ENCODE data around the gene PPA1. TPM values are rescaled to one million over a fixed set of nuclear protein-coding genes. Genes with fewer than 3 reads are reported as not detected.

Gene PPA1
- total and polyA plus RNA-seq, 2 of the 4 experiments (the other 2 are of a cell fraction), result 78.6 to 102 TPM

DNA sequence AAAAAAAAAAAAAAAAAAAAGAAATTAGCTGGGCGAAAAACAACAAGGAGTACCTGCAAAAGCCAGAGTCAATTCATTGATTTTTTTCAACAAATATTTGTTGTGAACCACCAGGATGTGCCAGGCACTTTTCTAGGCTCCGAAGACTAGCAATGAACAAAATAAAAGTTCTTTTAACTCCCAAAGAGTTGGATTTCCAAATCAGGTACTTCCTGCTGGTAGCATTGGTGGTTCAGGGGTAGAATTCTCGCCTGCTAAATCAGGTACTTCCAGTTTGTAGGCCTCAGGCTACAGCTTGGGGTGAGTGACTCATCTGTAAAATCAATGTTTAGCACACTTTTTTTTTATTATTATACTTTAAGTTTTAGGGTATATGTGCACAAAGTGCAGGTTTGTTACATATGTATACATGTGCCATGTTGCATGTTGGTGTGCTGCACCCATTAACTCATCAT lies 10.9 kb downstream of the PPA1 start:
- 0 out of 2 replicates have a peak, but pooled peaks cover 3% of the 10 kb centered on the region for H3K9me1 ChIP-seq (ENCODE audit: insufficient read depth, low read length)
- CTCF ChIA-PET, result interaction anchor here (0.9 to 4.5 kb wide), 4 partner anchors 9 to 143 kb away, joined by 3 to 61 read pairs (median 6); no protein-coding TSS in a partner anchor
- BruUV-seq (replicated peaks), result no TSS peak
- peaks cover 13 to 43% of the 10 kb centered on the region in 2 experiments for H3K79me1 ChIP-seq (ENCODE audit: low read depth in 1 of 2, low read length in 2 of 2)
- in situ Hi-C loops (cut with MboI; ENCODE audit: low sequenced_read_pairs), result no loop called here
- no peak overlapping the region for H3K4me2 ChIP-seq (ENCODE audit: low read depth, low read length)
- H2AFZ ChIP-seq (replicated peaks; ENCODE audit: low read length, poor library complexity), result no peak overlapping the region
- H2AK9ac ChIP-seq (replicated peaks; ENCODE audit: low read depth, low read length, poor library complexity), result no peak overlapping the region
- no peak overlapping the region for H4K5ac ChIP-seq (ENCODE audit: low read depth, low read length)
- no peak for ATAC-seq (ENCODE audit: low read depth)
- no peaks in the 10 kb centered on the region for H3K27me3 ChIP-seq (ENCODE audit: control insufficient read depth, insufficient read depth, low read length)
- H2BK120ac ChIP-seq (ENCODE audit: low read depth, low read length), result no peak overlapping the region
- DNase-seq, result peak; percentile 35
- TF ChIP-seq FOS (IDR thresholded peaks at IDR 0.05; ENCODE audit: low read depth, low read length), result no peak
- no peak for TF ChIP-seq NFE2L2 (IDR thresholded peaks at IDR 0.05; ENCODE audit: low read depth, low read length)
- TF ChIP-seq, protein P1, sequence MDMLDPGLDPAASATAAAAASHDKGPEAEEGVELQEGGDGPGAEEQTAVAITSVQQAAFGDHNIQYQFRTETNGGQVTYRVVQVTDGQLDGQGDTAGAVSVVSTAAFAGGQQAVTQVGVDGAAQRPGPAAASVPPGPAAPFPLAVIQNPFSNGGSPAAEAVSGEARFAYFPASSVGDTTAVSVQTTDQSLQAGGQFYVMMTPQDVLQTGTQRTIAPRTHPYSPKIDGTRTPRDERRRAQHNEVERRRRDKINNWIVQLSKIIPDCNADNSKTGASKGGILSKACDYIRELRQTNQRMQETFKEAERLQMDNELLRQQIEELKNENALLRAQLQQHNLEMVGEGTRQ (IDR thresholded peaks at IDR 0.05; ENCODE audit: low read depth, low read length), result no peak
- TF ChIP-seq RCOR1 (IDR thresholded peaks at IDR 0.05; ENCODE audit: insufficient replicate concordance, low read length), result no peak
- no peak for TF ChIP-seq MAFK (IDR thresholded peaks at IDR 0.05; ENCODE audit: low read depth, low read length)
- no peak for TF ChIP-seq MAZ (IDR thresholded peaks at IDR 0.05; ENCODE audit: borderline replicate concordance, low read depth, low read length)
- no peak for TF ChIP-seq RFX5 (IDR thresholded peaks at IDR 0.05; ENCODE audit: low read depth, low read length)
- no peak for TF ChIP-seq CEBPB (IDR thresholded peaks at IDR 0.05; ENCODE audit: low read depth, low read length)
- no peak for TF ChIP-seq SMC3 (IDR thresholded peaks at IDR 0.05; ENCODE audit: low read depth, low read length)
- TF ChIP-seq, protein P2, sequence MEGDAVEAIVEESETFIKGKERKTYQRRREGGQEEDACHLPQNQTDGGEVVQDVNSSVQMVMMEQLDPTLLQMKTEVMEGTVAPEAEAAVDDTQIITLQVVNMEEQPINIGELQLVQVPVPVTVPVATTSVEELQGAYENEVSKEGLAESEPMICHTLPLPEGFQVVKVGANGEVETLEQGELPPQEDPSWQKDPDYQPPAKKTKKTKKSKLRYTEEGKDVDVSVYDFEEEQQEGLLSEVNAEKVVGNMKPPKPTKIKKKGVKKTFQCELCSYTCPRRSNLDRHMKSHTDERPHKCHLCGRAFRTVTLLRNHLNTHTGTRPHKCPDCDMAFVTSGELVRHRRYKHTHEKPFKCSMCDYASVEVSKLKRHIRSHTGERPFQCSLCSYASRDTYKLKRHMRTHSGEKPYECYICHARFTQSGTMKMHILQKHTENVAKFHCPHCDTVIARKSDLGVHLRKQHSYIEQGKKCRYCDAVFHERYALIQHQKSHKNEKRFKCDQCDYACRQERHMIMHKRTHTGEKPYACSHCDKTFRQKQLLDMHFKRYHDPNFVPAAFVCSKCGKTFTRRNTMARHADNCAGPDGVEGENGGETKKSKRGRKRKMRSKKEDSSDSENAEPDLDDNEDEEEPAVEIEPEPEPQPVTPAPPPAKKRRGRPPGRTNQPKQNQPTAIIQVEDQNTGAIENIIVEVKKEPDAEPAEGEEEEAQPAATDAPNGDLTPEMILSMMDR (conservative IDR thresholded peaks at IDR 0.05; ENCODE audit: low read depth, low read length), result no peak
- TF ChIP-seq MXI1 (IDR thresholded peaks at IDR 0.05; ENCODE audit: borderline replicate concordance, low read depth, low read length), result no peak
- no peak for TF ChIP-seq RAD21 (IDR thresholded peaks at IDR 0.05; ENCODE audit: low read length)
- TF ChIP-seq CHD1 (IDR thresholded peaks at IDR 0.05; ENCODE audit: low read depth, low read length), result no peak
- TF ChIP-seq, protein P3, sequence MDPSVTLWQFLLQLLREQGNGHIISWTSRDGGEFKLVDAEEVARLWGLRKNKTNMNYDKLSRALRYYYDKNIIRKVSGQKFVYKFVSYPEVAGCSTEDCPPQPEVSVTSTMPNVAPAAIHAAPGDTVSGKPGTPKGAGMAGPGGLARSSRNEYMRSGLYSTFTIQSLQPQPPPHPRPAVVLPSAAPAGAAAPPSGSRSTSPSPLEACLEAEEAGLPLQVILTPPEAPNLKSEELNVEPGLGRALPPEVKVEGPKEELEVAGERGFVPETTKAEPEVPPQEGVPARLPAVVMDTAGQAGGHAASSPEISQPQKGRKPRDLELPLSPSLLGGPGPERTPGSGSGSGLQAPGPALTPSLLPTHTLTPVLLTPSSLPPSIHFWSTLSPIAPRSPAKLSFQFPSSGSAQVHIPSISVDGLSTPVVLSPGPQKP (IDR thresholded peaks at IDR 0.05; ENCODE audit: borderline replicate concordance, low read depth, low read length), result no peak
- TF ChIP-seq BHLHE40 (IDR thresholded peaks at IDR 0.05; ENCODE audit: low read depth, low read length), result no peak
- TF ChIP-seq POLR2A (IDR thresholded peaks at IDR 0.05; ENCODE audit: low read depth, low read length), result no peak
- no peak overlapping the region for H3K56ac ChIP-seq (ENCODE audit: extremely low read depth, insufficient read depth, low read length)
- H3K4me3 ChIP-seq (ENCODE audit: insufficient read depth, low read depth, low read length), result no peak overlapping the region
- intact Hi-C loops (cut with micrococcal nuclease), result loop anchor here (5.0 kb wide), 1 partner anchor 320 kb away; no protein-coding TSS in a partner anchor
- H4K20me1 ChIP-seq (ENCODE audit: insufficient read depth, low read length), result peaks cover 18% of the 10 kb centered on the region
- no peak overlapping the region for H3K14ac ChIP-seq (replicated peaks; ENCODE audit: low read depth, low read length)
- no peaks in the 10 kb centered on the region for H3K9me3 ChIP-seq (ENCODE audit: control insufficient read depth, insufficient read depth, low read length)
- POLR2A ChIA-PET (ENCODE audit: unreplicated experiment), result no interaction called here
- no CpG with 5 or more reads among the region's 3 CpGs for WGBS, 2 experiments (ENCODE audit: extremely low coverage in 2 of 2, insufficient read length in 1 of 2)
- peaks cover 4% of the 10 kb centered on the region for H3K36me3 ChIP-seq (ENCODE audit: control insufficient read depth, insufficient read depth, low read length)
- H3K23ac ChIP-seq (ENCODE audit: low read depth, low read length), result no peak overlapping the region
- H2AK5ac ChIP-seq (ENCODE audit: low read depth, low read length), result no peak overlapping the region
- H2BK15ac ChIP-seq (ENCODE audit: low read depth, low read length), result no peak overlapping the region
- H4K91ac ChIP-seq (ENCODE audit: insufficient read depth, low read depth, low read length), result no peak overlapping the region
- H3K9ac ChIP-seq (ENCODE audit: low read depth, low read length), result no peak overlapping the region
- peaks cover 1% of the 10 kb centered on the region; the same call in 1 of the 2 replicates for H3K4me1 ChIP-seq (ENCODE audit: control insufficient read depth, insufficient read depth, low read length)
- H4K8ac ChIP-seq (ENCODE audit: low read depth in 2 of 2, low read length in 2 of 2), result no peak overlapping the region; a peak in 1 of 4 replicates
- H2BK20ac ChIP-seq (ENCODE audit: low read depth, low read length), result no peak overlapping the region
- H3K27ac ChIP-seq (ENCODE audit: insufficient read depth, low read length), result no peak overlapping the region
- H3K18ac ChIP-seq (ENCODE audit: low read depth, low read length), result no peak overlapping the region
- dilution Hi-C loops (cut with HindIII; ENCODE audit: low sequenced_read_pairs, unreplicated experiment), result no loop called here
- H2BK5ac ChIP-seq (ENCODE audit: low read depth, low read length, poor library complexity, severe bottlenecking), result no peak overlapping the region
- H3K4ac ChIP-seq (ENCODE audit: low read depth, low read length), result no peak overlapping the region

Data from IMR-90 (cell line).